K562 (cell line): ENCODE data around the gene GPR68. TPM values are rescaled to one million over a fixed set of nuclear protein-coding genes. Genes with fewer than 3 reads are reported as not detected.

Experiments
- ATAC-seq: fragments of 200-7000 bp; cut with Tn5 transposase; 3 replicates; pipeline ENCODE4 v1.9.1; 2020; ENCODE audit warnings: moderate library complexity
- BruUV-seq: library from RNA; stranded (reverse); fragments of 400-500 nt; replicated peaks from 2 replicates; lab custom pipeline; 2021; lab: Mats Ljungman, UMichigan
- CTCF ChIA-PET: fragments of 300-600 bp; formaldehyde crosslinking; extraction: SDS; loops from one replicate; lab custom pipeline; 2021; ENCODE audit warnings: low intra/inter-chr PET ratio; lab: Yijun Ruan, JAX
- POLR2A ChIA-PET: fragments of 300-600, 350-650 bp; sonication (Branson Sonifier 250); formaldehyde crosslinking; extraction: SDS; loops from one replicate; lab custom pipeline; 2021; ENCODE audit warnings: antibody characterized with exemption, inconsistent platforms; lab: Yijun Ruan, JAX
- DNase-seq, 4 experiments: peaks; one replicate each; pipeline versions ENCODE4 v3.0.0 to v3.0.0-alpha.2; 2011 to 2018; ENCODE audit warnings: low spot score in 3 of 4, mixed read lengths in 3 of 4; ENCODE audit errors: extremely low read depth in 1 of 4
- FAIRE-seq: peaks from 2 replicates; lab custom pipeline; 2011; peaks lifted over from hg19 to GRCh38; lab: Jason Lieb, UNC
- H2AFZ ChIP-seq: 2 replicates; pipeline ENCODE4 v1.6.0; 2011; ENCODE audit warnings: low read depth, low read length, control low read depth, inconsistent platforms
- H3K27ac ChIP-seq: fragments of 200-600 bp; 3 replicates; pipeline ENCODE4 v1.8.0; 2011; ENCODE audit warnings: low read depth, mild to moderate bottlenecking, control low read depth, inconsistent platforms, low read length, moderate library complexity, mixed read lengths; ENCODE audit errors: extremely low read depth
- H3K27me3 ChIP-seq, 2 experiments: fragments of 300-600 bp in 1 of 2; 2 replicates in 1 of 2; 3 replicates in 1 of 2; pipeline versions ENCODE4 v1.6.0 to v1.8.0; 2011; ENCODE audit warnings: inconsistent platforms in 2 of 2, low read length in 2 of 2, mild to moderate bottlenecking in 1 of 2, mixed read lengths in 1 of 2, moderate library complexity in 1 of 2; ENCODE audit not compliant: control insufficient read depth in 2 of 2, insufficient read depth in 2 of 2
- H3K36me3 ChIP-seq: fragments of 300-600 bp; 3 replicates; pipeline ENCODE4 v1.8.0; 2011; ENCODE audit warnings: mild to moderate bottlenecking, low read length, inconsistent platforms; ENCODE audit not compliant: control insufficient read depth, insufficient read depth
- H3K4me1 ChIP-seq, 2 experiments: fragments of 200-600 bp in 1 of 2; replicated peaks in 1 of 2; 2 replicates in 1 of 2; 3 replicates in 1 of 2; pipeline versions ENCODE4 v1.5.1 to v1.8.0; 2011; ENCODE audit warnings: inconsistent platforms in 2 of 2, low read length in 2 of 2, mild to moderate bottlenecking in 1 of 2, mixed read lengths in 1 of 2, moderate library complexity in 1 of 2; ENCODE audit not compliant: control insufficient read depth in 2 of 2, insufficient read depth in 2 of 2
- H3K4me2 ChIP-seq: 2 replicates; pipeline ENCODE4 v1.6.1; 2011; ENCODE audit warnings: low read length, control low read depth, inconsistent platforms, mixed read lengths; ENCODE audit not compliant: insufficient read depth
- H3K4me3 ChIP-seq: fragments of 200-600 bp; sonication (generic), shearing (Covaris generic); 2 replicates; pipeline ENCODE4 v1.5.1; 2016; ENCODE audit warnings: control low read depth, inconsistent platforms
- H3K79me2 ChIP-seq: fragments of 200-600 bp; 3 replicates; pipeline ENCODE4 v1.8.0; 2011; ENCODE audit warnings: low read length, inconsistent platforms; ENCODE audit not compliant: control insufficient read depth, insufficient read depth
- H3K9ac ChIP-seq, 2 experiments: 2 replicates each; pipeline versions ENCODE4 v1.6.0 to v1.6.1; 2011; ENCODE audit warnings: low read depth in 2 of 2, low read length in 2 of 2, control low read depth in 1 of 2, inconsistent platforms in 1 of 2, mild to moderate bottlenecking in 1 of 2, mixed read lengths in 1 of 2; ENCODE audit not compliant: insufficient read depth in 1 of 2
- H3K9me1 ChIP-seq: one replicate; pipeline ENCODE4 v1.6.0; 2011; ENCODE audit warnings: inconsistent platforms, mild to moderate bottlenecking, low read length, moderate library complexity; ENCODE audit not compliant: control insufficient read depth, insufficient read depth
- H3K9me3 ChIP-seq: replicated peaks from 2 replicates; pipeline ENCODE4 v1.5.1; 2011; ENCODE audit warnings: low read depth, low read length, inconsistent platforms; ENCODE audit not compliant: control insufficient read depth, insufficient read depth
- H4K20me1 ChIP-seq: replicated peaks from 2 replicates; pipeline ENCODE4 v1.6.1; 2011; ENCODE audit warnings: low read length, inconsistent platforms, mixed read lengths; ENCODE audit not compliant: control insufficient read depth, insufficient read depth
- ATF1 ChIP-seq, 2 experiments: fragments of 450-650 bp in 1 of 2; IDR thresholded peaks; 2 replicates each; pipeline ENCODE4 v1.6.1; 2016; ENCODE audit warnings: missing compliant biosample characterization in 1 of 2, missing genetic modification characterization in 1 of 2
- CC2D1A ChIP-seq: fragments of 450-650 bp; IDR thresholded peaks from 2 replicates; pipeline ENCODE4 v1.6.1; 2017; ENCODE audit warnings: mild to moderate bottlenecking
- FOXP1 ChIP-seq: sonication (generic); formaldehyde crosslinking; IDR thresholded peaks from 2 replicates; pipeline ENCODE4 v1.8.0; 2022; ENCODE audit warnings: mild to moderate bottlenecking, missing genetic modification reagents
- HDAC2 ChIP-seq: fragments of 450-650 bp; IDR thresholded peaks from 2 replicates; pipeline ENCODE4 v1.6.1; 2016; ENCODE audit warnings: mild to moderate bottlenecking
- OTX1 ChIP-seq: fragments of 450-650 bp; formaldehyde crosslinking; IDR thresholded peaks from 2 replicates; pipeline ENCODE4 v1.4.0; 2022; ENCODE audit warnings: mild to moderate bottlenecking
- PATZ1 ChIP-seq: fragments of 250-450 bp; sonication (Bioruptor Pico); IDR thresholded peaks from 2 replicates; pipeline ENCODE4 v1.5.0; 2020; ENCODE audit warnings: mild to moderate bottlenecking, borderline replicate concordance
- POU5F1 ChIP-seq: fragments of 150-350 bp; IDR thresholded peaks from 2 replicates; pipeline ENCODE4 v1.6.1; 2014; ENCODE audit warnings: borderline replicate concordance, low read length, low read depth, mild to moderate bottlenecking; ENCODE audit not compliant: partially characterized antibody
- SLC30A9 ChIP-seq: fragments of 250-450 bp; sonication (Bioruptor Pico); IDR thresholded peaks from 2 replicates; pipeline ENCODE4 v1.8.0; 2022; ENCODE audit warnings: mild to moderate bottlenecking, moderate library complexity
- ZNF121 ChIP-seq: sonication (generic); formaldehyde crosslinking; conservative IDR thresholded peaks from 2 replicates; pipeline ENCODE4 v1.8.0; 2022; ENCODE audit warnings: missing genetic modification reagents
- ZNF347 ChIP-seq: fragments of 450-650 bp; formaldehyde crosslinking; IDR thresholded peaks from 2 replicates; pipeline ENCODE4 v1.4.0; 2020; ENCODE audit warnings: low read depth, mild to moderate bottlenecking, moderate library complexity
- in situ Hi-C: fragments of 300-500 bp; cut with MboI; formaldehyde crosslinking; loops from 4 replicates; pipeline ENCODE4 v1.15.0; 2018; ENCODE audit warnings: inconsistent platforms, mixed read lengths
- intact Hi-C: fragments of 100-400 bp; cut with micrococcal nuclease; formaldehyde crosslinking; loops from 2 replicates; pipeline ENCODE4 v1.14.2; 2022
- polyA plus RNA-seq, 8 experiments: library from polyadenylated mRNA; depleted of rRNA in 4 of 8; stranded (reverse) in 5 of 8; unstranded in 3 of 8; fragments of >200 nt; fragmentation: Nextera tagmentation in 2 of 8; fragmentation: Illumina TruSeq in 1 of 8; extraction: Ambion mirVana in 2 of 8; extraction: Trizol in 1 of 8; gene quantifications; 2 replicates each; pipeline versions ENCODE4 v1.2.1 to v1.2.3, GENCODE V29; 2011 to 2014; ENCODE audit warnings: inconsistent platforms in 1 of 8, missing spikeins in 1 of 8
- total RNA-seq, 7 experiments: library from RNA; depleted of rRNA in 6 of 7; stranded (reverse); fragments of >200 nt in 6 of 7; fragmentation: Illumina TruSeq in 2 of 7; extraction: Trizol in 2 of 7; gene quantifications; 2 replicates each; pipeline versions ENCODE4 v1.2.1 to v1.2.3, GENCODE V29; 2011 to 2021; ENCODE audit warnings: low replicate concordance in 1 of 7

Gene GPR68
- total and polyA plus RNA-seq, 9 of the 15 experiments (the other 6 are each of a cell fraction or from before 2014, with no cell fraction given), result 0.41 to 9.4 (median 3.7) TPM

GRCh38 chr14:91197631-91198030 lies 46.9 kb downstream of the GPR68 start:
- peaks cover 22% of the 10 kb centered on the region for H3K9me3 ChIP-seq
- peaks cover 4 to 8% of the 10 kb centered on the region in 2 experiments for H3K4me1 ChIP-seq
- ChIA-PET POLR2A (no interaction called here), CTCF (no interaction called here)
- no peaks in the 10 kb centered on the region for H3K9me1 ChIP-seq
- no peaks in the 10 kb centered on the region for H3K79me2 ChIP-seq
- intact Hi-C loops (no loop called here), in situ Hi-C loops (no loop called here)
- no peak overlapping the region for H3K4me2 ChIP-seq
- BruUV-seq, result no TSS peak
- FAIRE-seq (no peak), ATAC-seq (no peak), DNase-seq (no peak)
- H3K27me3 ChIP-seq, result no peaks in the 10 kb centered on the region
- no peak overlapping the region for H3K9ac ChIP-seq
- no peak for TF ChIP-seq SLC30A9 (CRISPR knock-in tag)
- TF ChIP-seq FOXP1 (CRISPR knock-in tag), result no peak
- TF ChIP-seq ZNF121, result no peak
- no peak for TF ChIP-seq CC2D1A
- no peak for TF ChIP-seq POU5F1
- TF ChIP-seq PATZ1 (CRISPR knock-in tag), result no peak
- no peak for TF ChIP-seq HDAC2
- TF ChIP-seq ZNF347 (CRISPR knock-in tag), result no peak
- TF ChIP-seq OTX1, result no peak
- no peak for TF ChIP-seq ATF1 (CRISPR knock-in tag; IDR thresholded peaks at IDR 0.05)
- TF ChIP-seq ATF1 (tag; IDR thresholded peaks at IDR 0.05), result no peak
- H3K27ac ChIP-seq, result no peak overlapping the region
- no peak overlapping the region for H3K4me3 ChIP-seq
- no peaks in the 10 kb centered on the region for H4K20me1 ChIP-seq
- peaks cover 48% of the 10 kb centered on the region for H3K36me3 ChIP-seq
- H2AFZ ChIP-seq, result no peak overlapping the region
